HG03565 (cell line): ENCODE results near the gene C1orf94.

ENCODE experiments used
- ATAC-seq: cut with Tn5 transposase; IDR thresholded peaks from one replicate; pipeline ENCODE4 v1.9.1; 2021; ENCODE audit warnings: mild to moderate bottlenecking, moderate library complexity; ENCODE audit not compliant: unreplicated experiment

The C1orf94 gene

GRCh38 chr1:34176830-34177603 lies at the start of gene C1orf94:
Gene C1orf94, plus strand, starts transcription at chr1:34176907. Its CDS starts 883 bp downstream, at chr1:34177790.
- ATAC-seq = no peak

- ATAC-seq = no peak
These were observed 49.4 kb upstream of the C1orf94 start for GRCh38 chr1:34127006-34128000.

DNA sequence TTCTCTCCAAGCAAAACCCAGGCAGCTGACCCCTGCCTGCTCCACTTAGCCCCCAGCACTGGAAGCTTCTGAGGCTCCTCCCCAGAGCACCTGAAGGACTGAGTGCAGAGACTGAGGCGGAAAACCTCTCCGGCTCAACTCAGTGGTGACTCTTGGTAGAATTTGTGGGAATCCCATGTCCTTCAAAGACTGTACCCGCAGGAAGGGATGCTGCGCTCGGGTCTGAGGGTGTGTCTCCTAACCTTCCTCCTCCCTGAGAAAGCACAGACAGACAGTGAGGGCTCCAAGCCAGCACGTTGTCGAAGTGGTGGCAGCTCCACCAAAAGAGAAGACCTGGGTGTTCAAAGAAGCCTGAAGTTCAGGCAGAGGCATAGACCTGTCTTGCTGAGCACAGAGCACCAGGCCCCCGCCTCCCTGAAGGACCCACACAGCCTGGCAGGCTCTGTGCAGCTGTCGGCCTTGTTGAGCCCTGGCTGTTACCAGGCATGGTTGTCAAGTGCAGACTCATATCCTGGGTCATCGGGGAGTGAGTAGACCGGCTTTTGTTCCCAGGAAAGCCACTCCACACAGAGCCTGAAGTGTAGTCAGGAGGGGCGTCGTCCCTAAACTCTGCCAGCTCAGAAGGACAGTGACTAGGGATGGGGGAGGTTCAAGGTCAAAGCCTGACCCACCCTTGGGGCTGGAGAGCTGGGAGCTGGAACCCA lies 48.4 kb upstream of the C1orf94 start:
- ATAC-seq = no peak

GRCh38 chr1:34129630-34130029 lies 47.1 kb upstream of the C1orf94 start:
- ATAC-seq = no peak

DNA sequence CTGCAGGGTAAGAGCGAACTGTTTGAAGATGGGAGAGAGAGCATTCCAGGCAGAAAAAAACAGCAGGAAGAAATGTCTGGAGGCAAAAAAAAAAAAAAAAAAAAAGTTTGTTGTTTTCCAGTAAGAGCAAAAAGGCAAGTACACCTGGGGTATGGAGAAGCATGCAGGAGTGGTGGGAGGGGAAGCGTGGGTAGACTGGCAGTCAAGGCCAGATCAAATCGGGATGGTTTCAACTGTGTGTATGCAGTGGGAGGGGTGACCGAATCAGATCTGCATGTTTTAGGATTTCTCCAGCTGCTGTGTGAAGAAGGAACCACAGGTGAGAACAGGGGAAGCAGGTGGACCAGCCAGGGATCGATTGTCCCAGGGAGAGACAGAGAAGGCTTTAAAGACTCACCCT lies 46.4 kb upstream of the C1orf94 start:
- ATAC-seq = no peak

DNA sequence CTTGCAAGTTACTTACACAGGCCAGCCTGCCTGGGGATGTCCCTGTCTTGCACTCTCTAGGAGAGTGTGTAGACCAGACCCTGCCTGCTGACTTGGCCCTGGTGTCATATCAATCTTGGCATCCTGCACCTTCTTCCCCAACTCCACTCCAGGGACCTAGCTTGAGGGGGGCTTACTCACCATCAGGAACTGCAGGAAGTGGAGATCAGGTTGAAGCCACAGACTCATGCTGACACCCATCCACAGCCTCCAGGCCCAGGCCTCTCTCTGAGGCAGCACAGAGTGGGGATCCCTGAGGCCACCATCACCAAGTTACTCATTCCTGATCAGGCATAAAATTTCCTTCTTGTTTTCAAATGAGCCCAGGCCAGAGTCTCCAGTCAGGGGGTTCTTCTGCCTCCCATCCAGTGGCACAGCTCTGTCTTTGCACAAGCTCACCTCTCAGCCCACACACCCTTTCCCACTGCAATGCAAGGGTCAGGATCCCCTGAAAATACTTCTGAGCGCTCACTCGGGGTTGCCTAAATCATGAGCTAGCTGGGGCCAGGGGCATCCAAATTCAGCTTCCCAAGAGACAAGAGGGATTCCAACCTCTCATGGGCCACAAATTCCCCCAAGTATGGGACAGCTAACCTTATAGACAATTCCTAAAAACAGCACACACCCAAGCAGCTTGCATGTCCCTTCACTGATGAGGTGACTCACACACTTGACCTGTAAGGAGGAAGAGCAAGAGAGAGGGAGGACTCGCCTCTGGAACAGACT lies 45.1 kb upstream of the C1orf94 start:
- ATAC-seq = no peak

GRCh38 chr1:34132161-34132420 lies 44.6 kb upstream of the C1orf94 start:
- no peak for ATAC-seq

- no peak for ATAC-seq
These were observed 39.3 kb upstream of the C1orf94 start for GRCh38 chr1:34137411-34137810.

- ATAC-seq = no peak
These were observed 36.6 kb upstream of the C1orf94 start for GRCh38 chr1:34140011-34140676.

DNA sequence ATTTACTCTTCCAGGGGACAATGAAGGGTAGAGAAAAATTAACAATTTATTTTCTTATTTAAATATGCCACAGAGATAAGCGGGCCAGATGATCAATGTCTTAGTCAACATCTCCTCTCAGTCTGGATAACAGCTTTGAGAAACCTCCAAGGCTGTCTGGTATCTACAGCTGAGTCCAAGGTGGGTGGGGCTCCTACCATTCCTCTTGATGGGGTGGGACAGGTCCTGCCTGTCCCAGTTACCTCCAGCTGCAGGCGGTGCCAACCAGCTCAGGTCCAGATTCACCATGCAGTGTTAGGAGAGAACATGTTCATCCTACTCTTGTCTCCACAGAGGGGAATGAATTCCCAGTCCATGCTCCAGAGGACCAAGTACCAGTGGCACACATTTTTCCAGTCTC lies 32.7 kb upstream of the C1orf94 start:
- ATAC-seq = no peak

DNA sequence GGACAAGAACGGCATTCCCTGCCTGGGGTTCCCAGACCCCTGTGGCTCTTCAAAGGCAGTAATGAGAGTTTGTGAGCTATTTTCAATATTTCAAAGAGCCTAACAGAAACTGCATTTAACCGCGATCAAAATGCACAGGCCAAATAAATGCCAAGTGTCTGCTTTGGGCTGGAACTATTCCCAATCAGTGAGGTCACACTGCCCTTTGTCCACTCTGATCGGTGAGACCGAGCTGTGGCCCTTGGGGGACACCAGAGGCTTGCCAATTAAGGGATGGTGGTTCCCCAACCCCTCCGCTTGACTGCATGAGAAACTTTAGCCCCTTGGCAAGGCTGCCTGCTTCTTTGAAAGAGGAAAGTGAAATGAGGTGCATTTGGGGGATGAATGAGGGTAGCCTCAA lies 31.9 kb upstream of the C1orf94 start:
- no peak for ATAC-seq

DNA sequence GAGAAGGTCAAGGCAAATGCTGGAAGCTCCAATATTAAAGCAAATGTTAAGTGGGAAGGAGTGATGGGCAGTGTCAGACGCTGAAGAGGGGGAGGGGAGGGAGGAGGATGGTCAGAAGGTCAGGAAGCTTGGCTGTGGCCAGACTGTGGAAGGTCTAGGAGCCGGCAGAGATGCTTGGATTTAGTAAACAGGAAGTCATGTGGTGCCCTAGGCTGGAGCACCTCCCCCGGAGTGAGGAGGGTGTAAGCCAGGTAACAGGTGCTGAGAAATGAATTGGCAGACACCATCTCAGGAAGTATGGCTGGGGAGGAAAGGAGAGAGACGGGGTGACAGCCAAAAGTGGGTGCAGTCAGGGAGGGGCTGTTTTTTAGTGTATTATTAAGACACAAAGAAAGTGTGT lies 29.4 kb upstream of the C1orf94 start:
- no peak for ATAC-seq

DNA sequence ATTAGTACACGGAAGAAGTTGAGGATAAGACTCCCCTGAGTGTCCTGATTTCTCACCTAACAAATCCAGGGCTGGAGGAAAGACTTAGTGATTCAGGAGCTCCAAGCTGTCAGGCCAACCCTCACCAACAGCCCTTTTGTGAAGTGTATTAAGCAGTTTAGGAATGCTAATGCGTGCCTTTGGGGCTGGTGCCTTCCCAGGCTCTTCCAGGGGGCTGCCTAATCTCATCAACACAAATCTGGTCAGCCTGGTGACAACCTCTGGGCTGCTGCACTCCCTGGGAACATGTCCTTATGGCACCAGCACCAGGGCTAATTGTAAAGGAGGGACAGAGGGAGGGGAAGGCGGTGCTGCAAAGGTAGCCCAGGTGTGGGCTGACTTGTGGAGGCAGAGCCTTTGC lies 27.2 kb upstream of the C1orf94 start:
- no peak for ATAC-seq

DNA sequence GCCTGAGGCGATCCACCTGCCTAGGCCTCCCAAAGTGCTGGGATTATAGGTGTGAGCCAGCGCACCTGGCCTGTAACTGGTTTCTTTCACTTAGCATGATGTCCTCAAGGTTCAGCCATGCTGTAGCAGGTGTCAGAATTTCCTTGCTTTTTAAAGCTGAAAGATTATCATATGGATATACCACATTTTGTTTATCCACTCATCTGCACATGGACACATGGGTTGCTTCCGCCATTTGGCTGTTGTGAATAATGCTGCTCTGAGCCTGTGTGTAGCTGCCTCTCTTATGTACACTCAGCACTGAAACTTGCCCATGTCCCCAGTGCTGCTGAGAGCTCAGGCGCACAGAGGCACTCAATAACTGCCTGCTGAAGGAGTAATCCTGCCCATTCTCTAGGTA lies 23.5 kb upstream of the C1orf94 start:
- ATAC-seq = no peak

DNA sequence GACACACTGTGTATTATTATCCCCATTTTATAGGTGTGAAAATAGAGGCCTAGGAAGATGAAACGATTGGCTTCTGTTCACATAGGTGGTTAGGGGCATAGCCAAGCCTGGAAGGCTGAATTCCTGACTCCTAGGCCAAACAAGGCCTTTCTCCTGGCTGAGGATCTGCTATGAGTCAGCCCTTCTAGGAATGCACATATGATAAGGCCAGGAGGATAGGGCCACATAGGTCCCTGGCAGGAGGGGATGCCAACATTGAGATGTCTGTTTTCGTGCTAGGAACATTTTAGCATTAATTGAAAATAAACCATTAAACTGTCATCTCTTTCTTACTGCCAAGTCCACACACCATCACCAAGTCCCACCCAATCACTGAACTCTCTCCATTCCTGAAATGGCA lies 20.8 kb upstream of the C1orf94 start:
- ATAC-seq = no peak

- ATAC-seq = no peak
These were observed 20.0 kb upstream of the C1orf94 start for GRCh38 chr1:34156739-34157138.

- peak; percentile 63 for ATAC-seq
These were observed 13.6 kb upstream of the C1orf94 start for GRCh38 chr1:34162852-34163766.

DNA sequence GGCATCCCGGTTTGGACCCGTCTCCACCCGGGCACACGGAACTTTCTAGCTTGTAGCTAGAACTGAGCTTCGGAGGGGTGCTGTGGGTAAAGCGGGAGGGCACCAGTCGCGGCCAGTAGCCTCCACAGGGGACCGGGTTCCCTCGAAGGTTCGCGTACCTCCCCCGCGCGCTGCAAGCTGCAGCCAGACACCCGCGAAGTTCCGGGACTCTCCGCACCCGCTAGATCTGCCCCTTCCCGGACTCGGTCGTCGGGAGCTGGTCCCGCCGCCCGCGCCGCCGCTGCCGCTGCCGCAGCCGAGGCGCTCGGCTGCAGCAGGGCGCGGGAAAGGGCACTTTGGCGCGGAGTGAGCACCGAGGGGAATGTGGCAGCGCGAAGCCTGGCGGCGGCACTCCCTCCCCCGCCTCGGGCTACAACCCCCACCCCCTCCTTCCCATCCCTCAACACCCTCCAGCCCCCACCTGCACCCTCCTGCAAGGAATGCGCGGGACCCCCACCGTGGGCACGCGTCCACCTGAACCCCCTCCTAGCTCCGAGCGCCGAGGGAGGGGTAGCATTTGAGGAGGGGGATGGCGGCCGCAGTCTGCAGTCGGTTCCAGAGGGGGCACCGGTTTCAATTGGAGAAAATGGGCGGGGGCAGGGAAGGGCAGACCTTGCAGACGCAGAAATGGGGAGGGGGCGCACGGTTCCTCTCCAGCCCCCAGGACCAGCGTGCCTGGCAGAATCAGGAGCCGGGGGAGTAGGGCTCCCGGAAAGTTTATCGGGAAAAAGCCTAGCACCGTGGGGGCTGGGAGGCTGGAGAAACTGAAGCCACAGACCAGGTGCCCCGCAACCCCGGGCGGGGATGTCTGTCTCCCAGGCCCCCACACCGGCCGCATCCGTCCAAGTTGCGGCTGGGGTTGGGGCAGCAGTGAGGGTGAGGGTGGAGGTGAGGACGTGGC lies 12.6 kb upstream of the C1orf94 start:
- ATAC-seq = no peak
